ENCODE measurements around the gene PKNOX2.

- TF ChIP-seq CTCF (IDR thresholded peaks at IDR 0.05) (no peak), POLR2A (IDR thresholded peaks at IDR 0.05) (no peak)
Measured at GRCh38 chr11:125276619-125276976, 112.0 kb downstream of the PKNOX2 start.
